ENCODE results near the gene CEACAM3.
"Not testable (repeated sequence)": the region's sequence is repeated elsewhere in the genome, so short reads cannot be mapped to it uniquely, and the experiment has no call there.

Gene CEACAM3

DNA sequence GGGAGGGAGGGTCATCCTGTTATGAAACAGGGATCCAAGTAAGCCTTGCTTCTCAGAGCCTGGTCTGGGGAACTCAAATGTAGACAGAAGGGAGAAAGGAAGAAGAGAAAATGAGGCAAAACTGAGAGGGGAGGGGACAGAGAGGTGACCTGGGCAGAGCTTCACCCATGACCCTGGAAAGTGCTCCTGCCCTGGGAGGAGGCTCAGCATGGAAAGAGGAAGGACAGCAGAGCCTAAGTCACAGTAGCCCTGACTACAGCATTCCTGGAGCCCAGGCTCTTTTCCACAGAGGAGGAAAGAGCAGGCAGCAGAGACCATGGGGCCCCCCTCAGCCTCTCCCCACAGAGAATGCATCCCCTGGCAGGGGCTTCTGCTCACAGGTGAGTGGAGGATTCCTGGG, at the start of gene CEACAM3:
Gene CEACAM3 (plus strand): TSS at position 226 of the 400 bp plus-strand sequence. CDS start 91 bp downstream, at position 317.
- DNase-seq: no peak

DNA sequence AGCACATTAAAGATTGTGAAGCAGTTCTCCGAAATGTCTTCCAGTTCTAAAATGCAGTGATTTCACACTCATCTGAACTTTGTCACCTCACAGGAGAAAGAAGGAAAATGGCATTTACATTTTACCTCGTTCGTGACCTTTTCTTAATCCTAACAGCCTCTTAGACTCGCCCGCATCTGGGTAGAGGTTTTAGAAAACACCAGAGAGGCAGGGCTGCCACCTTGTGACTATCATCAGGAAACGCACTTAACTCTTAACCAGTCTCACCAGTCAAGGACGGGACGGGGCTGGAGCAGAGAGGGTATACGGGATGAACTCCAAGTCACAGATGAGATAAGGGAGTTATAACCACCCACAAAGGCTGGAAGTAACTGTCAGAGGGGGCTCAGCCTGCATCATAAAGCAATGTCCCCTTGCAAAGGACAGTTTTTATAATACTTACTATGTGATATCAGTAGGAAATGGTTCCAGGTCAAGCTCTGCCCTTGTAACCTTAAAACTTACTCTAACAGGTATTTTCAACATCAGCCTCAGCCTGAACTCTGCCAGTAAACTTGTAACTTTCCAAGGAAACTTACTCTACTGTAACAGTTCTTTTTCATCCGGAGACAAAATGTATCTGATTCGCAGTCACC, 49.7 kb upstream of the CEACAM3 start:
- DNase-seq: peak; percentile 87

DNA sequence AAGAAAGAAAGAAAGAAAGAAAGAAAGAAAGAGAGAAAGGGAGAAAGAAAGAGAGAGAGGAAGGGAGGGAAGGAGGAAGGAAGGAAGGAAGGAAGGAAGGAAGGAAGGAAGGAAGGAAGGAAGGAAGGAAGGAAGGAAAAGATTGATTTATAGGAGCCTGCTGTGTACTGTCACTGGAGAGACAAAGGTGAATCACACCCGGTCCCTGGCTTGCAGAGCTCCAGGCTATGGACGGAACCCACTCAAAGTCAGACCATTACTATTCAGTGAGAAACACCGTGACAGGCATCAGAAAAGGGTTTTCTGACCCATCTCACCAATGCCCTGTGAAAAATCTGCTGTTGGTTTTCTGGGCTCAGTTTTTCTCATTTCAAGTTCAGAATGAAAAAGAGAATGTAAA, 48.4 kb upstream of the CEACAM3 start:
- DNase-seq: no peak

DNA sequence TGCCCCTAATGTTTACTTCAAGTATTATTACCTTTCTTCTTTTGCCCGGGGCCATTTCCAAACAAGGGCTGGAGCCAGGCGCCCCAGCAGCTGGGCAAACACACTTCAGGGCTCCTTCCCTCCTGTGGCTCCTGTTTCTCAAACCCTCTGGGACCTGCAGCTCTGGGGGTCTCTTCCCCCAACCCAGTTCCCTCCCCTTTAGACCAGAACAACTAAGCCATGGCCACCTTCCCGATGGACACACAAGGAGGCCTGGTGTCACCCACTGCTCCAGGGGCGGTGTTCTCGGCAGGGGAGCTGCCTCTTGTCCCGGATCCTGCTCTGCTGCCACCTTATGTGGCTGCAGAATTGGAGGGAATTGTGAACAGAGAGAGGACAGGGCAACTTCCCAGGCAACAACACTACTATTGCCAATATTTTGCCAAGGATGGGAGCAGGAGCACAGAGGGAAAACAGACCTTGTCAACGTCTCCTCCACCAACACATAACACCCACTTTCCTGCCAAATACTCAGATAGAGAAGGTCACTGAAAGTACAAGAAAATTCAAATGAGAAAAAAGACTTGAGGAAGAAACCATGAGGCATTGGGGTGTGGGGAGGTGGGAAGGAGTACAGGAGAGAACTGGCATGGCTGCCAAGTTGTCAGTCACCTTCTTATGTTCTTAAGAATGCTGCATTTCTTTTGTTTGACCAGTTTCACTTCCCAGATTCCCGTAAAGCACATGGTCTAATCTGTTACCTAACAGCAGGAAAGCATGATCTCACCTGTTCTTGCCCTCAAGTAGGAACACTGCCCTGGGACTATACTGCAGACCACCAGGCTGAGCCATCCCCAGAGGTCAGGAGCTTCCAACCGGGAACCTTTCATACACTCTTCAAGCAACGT, 45.9 kb upstream of the CEACAM3 start:
- peak; percentile 82 for DNase-seq

DNA sequence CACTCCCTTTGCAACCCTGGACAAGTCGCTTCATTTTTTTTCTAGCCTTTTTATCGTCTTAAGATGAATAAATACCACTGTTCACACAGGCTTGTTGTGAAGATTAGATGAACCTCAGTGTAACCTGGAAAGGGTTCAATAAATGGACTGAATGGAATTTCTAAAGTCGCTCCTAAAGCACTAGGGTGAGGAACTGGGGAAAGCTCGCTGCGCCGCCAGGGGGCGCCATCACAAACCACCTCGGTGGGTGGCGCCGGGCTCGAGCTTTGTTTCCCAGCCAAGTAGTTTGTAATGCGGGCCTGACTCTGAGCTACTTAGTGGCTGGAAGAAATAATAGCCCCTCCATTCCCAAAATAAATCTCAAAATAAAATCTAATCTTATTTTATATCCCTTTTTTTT, 43.2 kb upstream of the CEACAM3 start:
- DNase-seq: peak; percentile 49

DNA sequence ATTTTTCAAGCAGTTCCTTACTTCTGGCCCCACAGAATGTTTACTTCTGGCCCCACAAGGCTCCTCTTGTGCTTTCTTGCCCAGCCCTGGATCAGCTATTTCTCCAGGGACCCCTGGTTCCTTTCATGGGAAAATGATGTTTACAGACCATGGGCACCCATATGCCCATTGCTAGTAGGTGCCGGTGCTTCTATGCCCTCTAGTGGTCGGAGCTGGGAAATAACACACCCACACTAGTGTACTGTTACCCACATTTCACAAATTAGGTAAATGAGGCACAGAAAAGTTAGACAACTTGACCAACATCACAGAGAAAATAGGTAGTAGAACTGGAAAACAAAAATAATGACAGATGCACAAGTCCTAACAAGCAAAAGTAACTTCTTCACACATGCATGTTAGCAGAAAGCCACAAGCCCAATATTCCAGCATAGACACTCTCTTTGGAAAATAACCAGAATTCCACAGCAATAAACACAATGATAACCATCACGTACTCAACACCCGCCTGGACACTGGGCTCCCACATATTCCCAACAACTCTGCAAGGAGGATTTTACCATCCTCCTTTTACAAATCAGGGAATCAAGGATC, 42.4 kb upstream of the CEACAM3 start:
- DNase-seq: peak; percentile 39

DNA sequence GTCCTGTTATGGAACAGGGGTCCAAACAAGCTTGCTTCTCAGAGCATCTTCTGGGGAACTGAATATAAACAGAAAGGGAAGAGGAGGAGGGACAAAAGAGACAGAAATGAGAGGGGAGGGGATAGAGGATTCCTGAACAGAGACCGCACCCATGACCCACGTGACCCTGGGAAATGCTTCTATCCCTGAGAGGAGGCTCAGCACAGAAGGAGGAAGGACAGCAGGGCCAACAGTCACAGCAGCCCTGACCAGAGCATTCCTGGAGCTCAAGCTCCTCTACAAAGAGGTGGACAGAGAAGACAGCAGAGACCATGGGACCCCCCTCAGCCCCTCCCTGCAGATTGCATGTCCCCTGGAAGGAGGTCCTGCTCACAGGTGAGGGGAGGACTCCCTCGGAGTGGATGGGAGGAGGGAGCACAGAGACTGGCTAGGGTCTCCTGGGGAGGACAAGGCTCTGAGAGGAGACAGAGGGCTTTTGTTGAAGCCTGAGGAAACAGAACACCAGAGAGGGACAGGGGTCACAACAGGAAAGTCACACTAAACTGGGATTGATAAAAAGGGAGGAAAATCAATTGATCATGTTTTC, 41.0 kb upstream of the CEACAM3 start, which contains the start of gene CEACAM6:
Gene CEACAM6 (plus strand): TSS at position 203 of the 586 bp plus-strand sequence. CDS start 109 bp downstream, at position 312.
- DNase-seq: no peak

DNA sequence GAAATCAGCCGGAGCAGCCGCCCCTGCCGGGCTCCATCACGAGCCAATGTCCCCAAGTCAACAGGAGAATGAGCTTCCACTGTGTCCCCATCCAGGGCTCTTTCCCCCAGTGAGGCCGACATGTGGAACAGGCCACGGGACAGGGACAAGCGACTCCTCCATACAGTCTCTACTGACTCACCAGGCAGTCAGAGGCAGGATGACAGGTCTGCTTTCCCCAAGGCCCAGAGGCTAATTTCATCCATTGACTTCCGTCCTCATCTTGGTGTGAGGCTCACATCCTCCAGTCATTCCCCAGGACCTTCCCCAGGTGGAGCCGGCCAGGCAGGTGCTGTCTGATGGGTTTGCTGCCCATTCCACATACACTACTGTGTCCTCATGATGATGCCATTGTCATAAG, 37.5 kb upstream of the CEACAM3 start:
- no peak for DNase-seq

DNA sequence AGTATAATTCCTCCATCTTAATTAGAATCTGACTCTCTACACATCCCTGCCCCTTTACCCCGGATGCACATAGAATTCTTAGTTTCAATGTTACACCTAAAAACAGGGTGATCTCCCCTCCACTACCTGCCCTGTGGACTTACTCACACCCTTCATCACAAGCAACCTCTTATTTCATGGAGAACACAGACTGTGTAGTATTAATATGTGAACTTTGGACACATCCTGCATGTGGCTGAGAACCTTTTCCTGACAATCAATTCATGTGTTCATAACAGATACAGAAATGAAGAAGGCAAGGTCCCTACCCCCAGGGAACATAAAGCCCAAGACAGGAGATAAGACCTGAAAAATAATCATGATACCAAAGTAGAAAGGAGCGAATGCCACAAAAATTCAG, 29.3 kb upstream of the CEACAM3 start:
- no peak for DNase-seq

GRCh38 chr19:41768105-41768504, 28.3 kb upstream of the CEACAM3 start:
- not testable (repeated sequence) for DNase-seq

- no peak for DNase-seq
Measured at GRCh38 chr19:41769608-41770007, 26.8 kb upstream of the CEACAM3 start.

GRCh38 chr19:41771410-41771809, 25.0 kb upstream of the CEACAM3 start:
- no peak for DNase-seq

DNA sequence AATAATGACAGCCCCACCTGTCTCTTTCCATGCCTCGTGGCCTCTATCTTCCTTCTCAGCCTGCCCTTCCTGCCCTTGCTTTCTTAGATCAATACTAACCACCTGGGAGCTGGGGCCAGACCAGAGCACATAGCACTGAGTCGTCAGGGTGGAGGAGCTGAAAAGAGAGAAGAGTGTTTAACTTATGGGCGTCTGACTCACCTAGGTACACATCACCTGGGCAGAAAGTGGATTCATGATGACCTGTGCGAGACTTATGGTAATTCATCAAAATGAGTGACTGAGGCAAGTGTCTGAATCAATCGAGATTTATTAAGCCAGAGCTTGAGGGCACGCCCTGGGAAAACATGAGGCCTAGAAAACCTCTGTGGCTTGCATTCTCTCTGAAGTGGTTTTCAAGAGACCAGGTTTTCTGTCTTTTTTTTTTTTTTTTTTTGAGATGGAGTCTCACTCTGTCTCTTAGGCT, 21.8 kb upstream of the CEACAM3 start:
- peak; percentile 95 for DNase-seq

GRCh38 chr19:41776700-41777099, 19.7 kb upstream of the CEACAM3 start:
- DNase-seq: no peak

DNA sequence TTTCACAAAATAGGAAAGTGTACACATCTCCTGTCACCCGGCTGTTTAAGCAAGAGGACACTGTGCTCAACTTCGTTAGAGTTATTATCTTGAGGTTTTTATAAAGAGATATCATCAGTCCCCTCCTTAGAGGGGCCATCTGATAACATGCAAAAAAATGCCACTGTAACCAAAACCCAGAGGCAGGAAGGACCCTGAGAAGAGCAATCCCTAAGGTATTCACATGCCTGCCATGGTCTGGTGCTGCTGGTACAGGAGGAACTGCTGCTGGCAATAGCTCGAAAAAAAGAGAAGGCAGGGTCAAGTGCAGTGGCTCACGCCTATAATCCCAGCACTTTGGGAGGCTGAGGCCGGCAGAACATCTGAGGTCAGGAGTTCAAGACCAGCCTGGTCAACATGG, 12.8 kb upstream of the CEACAM3 start:
- DNase-seq: no peak

DNA sequence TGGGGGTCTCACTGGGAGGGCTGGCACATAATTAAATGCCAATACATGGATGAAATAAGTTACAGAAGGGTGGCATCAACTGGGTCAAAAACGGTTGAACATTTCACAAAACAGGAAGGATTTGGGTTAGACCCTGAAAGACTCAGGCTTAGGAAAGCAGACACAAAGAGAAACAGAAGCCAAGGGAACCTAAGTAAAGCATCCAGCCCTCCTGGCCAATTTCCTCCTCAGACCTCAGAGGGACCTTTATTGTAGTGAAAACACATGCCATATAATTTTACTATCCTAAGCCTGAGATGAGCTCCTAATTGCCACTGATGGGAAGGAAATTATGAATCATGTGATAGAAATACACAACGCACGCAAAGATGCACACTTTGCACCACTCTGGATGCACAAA, 12.1 kb upstream of the CEACAM3 start:
- no peak for DNase-seq

GRCh38 chr19:41784743-41785142, 11.6 kb upstream of the CEACAM3 start:
- DNase-seq: no peak

- peak; percentile 78 for DNase-seq
Measured at GRCh38 chr19:41785653-41786052, 10.7 kb upstream of the CEACAM3 start.

DNA sequence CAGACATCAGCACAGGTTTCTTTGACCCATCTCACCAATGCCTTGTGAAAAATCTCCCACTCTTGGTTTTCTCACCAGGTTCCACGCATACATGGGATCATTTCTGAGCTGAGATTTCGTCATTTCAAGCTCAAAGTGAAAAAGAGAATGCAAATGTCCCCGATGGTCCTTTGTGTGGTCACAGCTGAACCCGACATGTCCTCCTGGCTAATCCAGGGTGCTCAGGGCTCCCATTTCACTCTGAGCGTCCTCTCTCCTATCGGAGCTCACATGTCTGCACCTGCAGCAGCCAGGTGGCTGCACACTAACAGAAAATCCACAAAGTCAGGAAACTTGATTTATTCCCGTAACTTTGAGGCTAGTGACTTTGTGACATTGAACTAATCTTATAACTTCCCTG, 9.3 kb upstream of the CEACAM3 start:
- DNase-seq: no peak

DNA sequence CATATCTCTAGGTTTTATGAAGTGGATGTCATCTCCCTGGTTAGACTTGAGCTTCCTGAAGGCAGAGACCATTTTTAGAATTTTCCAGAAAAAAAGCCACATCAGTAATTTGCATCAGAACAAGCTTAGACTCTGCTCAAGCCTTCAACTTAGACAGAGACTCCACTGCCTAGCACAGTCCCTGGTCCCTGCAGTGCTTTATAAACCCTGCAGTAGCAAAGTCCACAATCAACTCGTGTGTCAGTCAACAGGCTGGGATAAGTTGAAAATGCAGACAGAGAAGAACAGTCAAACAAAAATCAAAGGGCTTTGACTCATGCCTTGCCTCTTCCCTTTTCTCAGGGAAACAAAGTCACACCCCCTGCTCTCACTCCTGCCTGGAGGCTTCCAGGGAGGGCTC, 7.9 kb upstream of the CEACAM3 start:
- not testable (repeated sequence) for DNase-seq

- peak; percentile 56 for DNase-seq
Measured at GRCh38 chr19:41789053-41789452, 7.3 kb upstream of the CEACAM3 start.

DNA sequence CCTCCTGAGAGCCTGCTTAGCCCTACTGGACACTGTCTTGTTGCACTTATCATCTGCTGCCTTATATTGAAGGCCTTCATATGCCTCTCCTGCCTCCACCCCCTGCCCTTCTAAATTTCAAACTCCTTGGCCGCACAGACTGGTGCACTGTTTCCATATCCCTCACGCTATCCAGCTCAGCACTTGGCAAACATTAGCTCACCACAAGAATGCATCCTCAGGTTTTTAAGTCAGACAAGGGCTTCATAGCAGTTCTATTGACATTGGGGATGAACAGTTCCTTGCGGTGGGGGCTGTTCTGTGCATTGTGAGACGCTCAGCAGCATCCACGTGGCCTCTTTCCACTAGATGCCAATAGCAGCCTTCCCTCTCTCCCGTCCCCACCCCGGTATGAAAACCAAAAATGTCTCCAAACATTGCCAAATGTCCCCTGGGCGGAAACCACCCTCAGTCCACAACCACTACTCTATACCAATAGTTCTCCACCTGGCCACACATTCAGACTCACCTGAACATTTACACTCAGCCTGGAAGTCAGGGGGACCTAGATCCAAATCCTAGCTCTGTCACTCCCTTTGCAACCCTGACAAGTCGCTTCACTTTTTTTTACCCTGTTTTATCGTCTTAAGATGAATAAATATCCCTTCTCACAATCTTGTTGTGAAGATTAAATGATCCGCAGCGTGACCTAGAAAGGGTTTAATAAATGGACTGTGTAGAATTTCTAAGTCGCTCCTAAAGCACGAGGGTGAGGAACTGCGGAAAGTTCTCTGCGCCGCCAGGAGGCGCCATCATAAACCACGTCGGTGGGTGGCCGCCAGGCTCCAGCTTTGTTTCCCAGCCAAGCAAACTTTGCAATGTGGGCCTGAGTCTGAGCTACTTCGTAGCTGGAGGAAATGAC, 3.6 kb upstream of the CEACAM3 start:
- DNase-seq: peak; percentile 44
